Measurements from ENCODE around the gene ISG20.

Gene ISG20

GRCh38 chr15:88648357-88649214, 9.8 kb downstream of the ISG20 start:
- Histone ChIP-seq H2AFZ (ENCODE audit: low read depth, low read length) (no peak overlapping the region), H3K36me3 (ENCODE audit: insufficient read depth, low read length) (no peaks in the 10 kb centered on the region), H3K4me1 (ENCODE audit: insufficient read depth, low read length) (no peaks in the 10 kb centered on the region), H3K9me3 (ENCODE audit: low read length) (no peaks in the 10 kb centered on the region), H3K27me3 (ENCODE audit: insufficient read depth, low read length) (no peaks in the 10 kb centered on the region), H3K4me3 (ENCODE audit: low read length) (no peak overlapping the region)

- no peaks in the 10 kb centered on the region for H3K9me3 ChIP-seq (ENCODE audit: low read length)
- no peak overlapping the region for H3K4me3 ChIP-seq (ENCODE audit: low read length)
- no peaks in the 10 kb centered on the region for H3K4me1 ChIP-seq (ENCODE audit: insufficient read depth, low read length)
- H3K36me3 ChIP-seq (ENCODE audit: insufficient read depth, low read length), result no peaks in the 10 kb centered on the region
- H3K27me3 ChIP-seq (ENCODE audit: insufficient read depth, low read length), result no peaks in the 10 kb centered on the region
- no peak overlapping the region for H2AFZ ChIP-seq (ENCODE audit: low read depth, low read length)
Observed at GRCh38 chr15:88649286-88649733, 10.5 kb downstream of the ISG20 start.

- Histone ChIP-seq H2AFZ (ENCODE audit: low read depth, low read length) (no peak overlapping the region), H3K36me3 (ENCODE audit: insufficient read depth, low read length) (no peaks in the 10 kb centered on the region), H3K9me3 (ENCODE audit: low read length) (no peaks in the 10 kb centered on the region), H3K4me1 (ENCODE audit: insufficient read depth, low read length) (no peaks in the 10 kb centered on the region), H3K4me3 (ENCODE audit: low read length) (no peak overlapping the region), H3K27me3 (ENCODE audit: insufficient read depth, low read length) (no peaks in the 10 kb centered on the region)
Observed at GRCh38 chr15:88649753-88650551, 11.1 kb downstream of the ISG20 start.

GRCh38 chr15:88650556-88650955, 11.7 kb downstream of the ISG20 start:
- H2AFZ ChIP-seq (ENCODE audit: low read depth, low read length), result no peak overlapping the region
- no peak overlapping the region for H3K4me3 ChIP-seq (ENCODE audit: low read length)
- H3K9me3 ChIP-seq (ENCODE audit: low read length), result no peaks in the 10 kb centered on the region

GRCh38 chr15:88651136-88651732, 12.4 kb downstream of the ISG20 start:
- Histone ChIP-seq H3K9me3 (ENCODE audit: low read length) (no peaks in the 10 kb centered on the region), H3K36me3 (ENCODE audit: insufficient read depth, low read length) (no peaks in the 10 kb centered on the region), H2AFZ (ENCODE audit: low read depth, low read length) (no peak overlapping the region), H3K4me3 (ENCODE audit: low read length) (no peak overlapping the region), H3K4me1 (ENCODE audit: insufficient read depth, low read length) (no peaks in the 10 kb centered on the region), H3K27me3 (ENCODE audit: insufficient read depth, low read length) (no peaks in the 10 kb centered on the region)

More at GRCh38 chr15:88650556-88650955, 11.7 kb downstream of the ISG20 start:
- Histone ChIP-seq H3K27me3 (ENCODE audit: insufficient read depth, low read length) (no peaks in the 10 kb centered on the region), H3K36me3 (ENCODE audit: insufficient read depth, low read length) (no peaks in the 10 kb centered on the region), H3K4me1 (ENCODE audit: insufficient read depth, low read length) (no peaks in the 10 kb centered on the region)

- Histone ChIP-seq H3K4me3 (ENCODE audit: low read length) (no peak overlapping the region), H3K4me1 (ENCODE audit: insufficient read depth, low read length) (no peaks in the 10 kb centered on the region), H3K9me3 (ENCODE audit: low read length) (no peaks in the 10 kb centered on the region), H2AFZ (ENCODE audit: low read depth, low read length) (no peak overlapping the region), H3K36me3 (ENCODE audit: insufficient read depth, low read length) (no peaks in the 10 kb centered on the region), H3K27me3 (ENCODE audit: insufficient read depth, low read length) (no peaks in the 10 kb centered on the region)
Observed at GRCh38 chr15:88651971-88652370, 13.2 kb downstream of the ISG20 start.

- Histone ChIP-seq H3K36me3 (ENCODE audit: insufficient read depth, low read length) (no peaks in the 10 kb centered on the region), H3K4me1 (ENCODE audit: insufficient read depth, low read length) (no peaks in the 10 kb centered on the region), H2AFZ (ENCODE audit: low read depth, low read length) (no peak overlapping the region), H3K27me3 (ENCODE audit: insufficient read depth, low read length) (no peaks in the 10 kb centered on the region), H3K4me3 (ENCODE audit: low read length) (no peak overlapping the region), H3K9me3 (ENCODE audit: low read length) (no peaks in the 10 kb centered on the region)
Observed at GRCh38 chr15:88652456-88653199, 13.8 kb downstream of the ISG20 start.

GRCh38 chr15:88653200-88654064, 14.6 kb downstream of the ISG20 start:
- Histone ChIP-seq H3K27me3 (ENCODE audit: insufficient read depth, low read length) (no peaks in the 10 kb centered on the region), H3K4me1 (ENCODE audit: insufficient read depth, low read length) (no peaks in the 10 kb centered on the region), H3K4me3 (ENCODE audit: low read length) (no peak overlapping the region), H3K36me3 (ENCODE audit: insufficient read depth, low read length) (no peaks in the 10 kb centered on the region), H3K9me3 (ENCODE audit: low read length) (no peaks in the 10 kb centered on the region), H2AFZ (ENCODE audit: low read depth, low read length) (no peak overlapping the region)

GRCh38 chr15:88654430-88655102, 15.8 kb downstream of the ISG20 start:
- Histone ChIP-seq H3K4me1 (ENCODE audit: insufficient read depth, low read length) (no peaks in the 10 kb centered on the region), H2AFZ (ENCODE audit: low read depth, low read length) (no peak overlapping the region), H3K36me3 (ENCODE audit: insufficient read depth, low read length) (no peaks in the 10 kb centered on the region), H3K9me3 (ENCODE audit: low read length) (no peaks in the 10 kb centered on the region), H3K27me3 (ENCODE audit: insufficient read depth, low read length) (peaks cover 5% of the 10 kb centered on the region), H3K4me3 (ENCODE audit: low read length) (no peak overlapping the region)

GRCh38 chr15:88655103-88655553, 16.3 kb downstream of the ISG20 start:
- H3K36me3 ChIP-seq (ENCODE audit: insufficient read depth, low read length), result no peaks in the 10 kb centered on the region
- H3K4me3 ChIP-seq (ENCODE audit: low read length), result no peak overlapping the region
- H3K27me3 ChIP-seq (ENCODE audit: insufficient read depth, low read length), result peaks cover 6% of the 10 kb centered on the region
- H3K4me1 ChIP-seq (ENCODE audit: insufficient read depth, low read length), result no peaks in the 10 kb centered on the region
- no peaks in the 10 kb centered on the region for H3K9me3 ChIP-seq (ENCODE audit: low read length)
- no peak overlapping the region for H2AFZ ChIP-seq (ENCODE audit: low read depth, low read length)

- Histone ChIP-seq H3K9me3 (ENCODE audit: low read length) (no peaks in the 10 kb centered on the region), H3K27me3 (ENCODE audit: insufficient read depth, low read length) (peaks cover 6% of the 10 kb centered on the region), H2AFZ (ENCODE audit: low read depth, low read length) (no peak overlapping the region), H3K4me1 (ENCODE audit: insufficient read depth, low read length) (no peaks in the 10 kb centered on the region), H3K36me3 (ENCODE audit: insufficient read depth, low read length) (no peaks in the 10 kb centered on the region), H3K4me3 (ENCODE audit: low read length) (no peak overlapping the region)
Observed at GRCh38 chr15:88655800-88656488, 17.1 kb downstream of the ISG20 start.
